ENCODE measurements around the gene ASTL.
A peak's percentile ranks its signal among the peaks of the same experiment; 100 is the strongest.

The ASTL gene

GRCh38 chr2:96105152-96105915 lies 33.0 kb downstream of the ASTL start:
- no peak overlapping the region for H3K23ac ChIP-seq (ENCODE audit: low read length in 2 of 2)
- H2AFZ ChIP-seq (ENCODE audit: low read depth, low read length) = no peak overlapping the region
- H3K9me3 ChIP-seq (ENCODE audit: control insufficient read depth, low read length) = peaks cover 12% of the 10 kb centered on the region
- H2BK15ac ChIP-seq (ENCODE audit: low read depth, poor library complexity, severe bottlenecking) = no peak overlapping the region
- no peak for DNase-seq
- H4K8ac ChIP-seq (ENCODE audit: low read length) = no peak overlapping the region
- no peak overlapping the region for H3K18ac ChIP-seq (ENCODE audit: low read depth in 1 of 2, low read length in 2 of 2)
- H2BK5ac ChIP-seq (ENCODE audit: low read depth, low read length, poor library complexity, severe bottlenecking) = no peak overlapping the region
- no peaks in the 10 kb centered on the region for H3K36me3 ChIP-seq (ENCODE audit: control insufficient read depth in 1 of 2, insufficient read depth in 2 of 2, low read depth in 1 of 2, low read length in 2 of 2)
- no peak overlapping the region for H2BK12ac ChIP-seq (ENCODE audit: low read length in 2 of 2)
- no peak overlapping the region for H3K9ac ChIP-seq (ENCODE audit: low read length)
- no peak overlapping the region for H3K4me3 ChIP-seq (ENCODE audit: insufficient read depth in 1 of 2, low read depth in 1 of 2, low read length in 2 of 2)
- H3K79me1 ChIP-seq (replicated peaks; ENCODE audit: low read length, poor library complexity, severe bottlenecking) = no peaks in the 10 kb centered on the region
- H3K4ac ChIP-seq (ENCODE audit: low read depth in 1 of 2, low read length in 2 of 2) = no peak overlapping the region
- H3K4me1 ChIP-seq (ENCODE audit: control insufficient read depth, insufficient read depth, low read depth, low read length) = peaks cover 10% of the 10 kb centered on the region
- H3K14ac ChIP-seq (ENCODE audit: low read length in 2 of 2) = no peak overlapping the region
- no peak overlapping the region for H2BK120ac ChIP-seq (ENCODE audit: low read depth, low read length)
- no peak overlapping the region for H3K27ac ChIP-seq (ENCODE audit: low read length, poor library complexity, severe bottlenecking)
- no peak overlapping the region for H2AK5ac ChIP-seq (ENCODE audit: low read length, severe bottlenecking)
- peaks cover 38 to 40% of the 10 kb centered on the region in 2 experiments for H3K27me3 ChIP-seq (ENCODE audit: control insufficient read depth in 1 of 2, insufficient read depth in 1 of 2, low read length in 2 of 2)
- 57% methylated on average over 3 of the region's 3 CpGs for WGBS
- H3K4me2 ChIP-seq (ENCODE audit: low read length, poor library complexity, severe bottlenecking) = no peak overlapping the region
- H4K91ac ChIP-seq (ENCODE audit: low read length) = no peak overlapping the region

- WGBS = 88% methylated on average over 6 of the region's 6 CpGs
- no peak overlapping the region for H4K8ac ChIP-seq (ENCODE audit: low read length)
- H3K79me1 ChIP-seq (replicated peaks; ENCODE audit: low read length, poor library complexity, severe bottlenecking) = no peaks in the 10 kb centered on the region
- no peak overlapping the region for H2BK5ac ChIP-seq (ENCODE audit: low read depth, low read length, poor library complexity, severe bottlenecking)
- H2BK15ac ChIP-seq (ENCODE audit: low read depth, poor library complexity, severe bottlenecking) = no peak overlapping the region
- H3K4ac ChIP-seq (ENCODE audit: low read depth in 1 of 2, low read length in 2 of 2) = no peak overlapping the region
- peaks cover 31% of the 10 kb centered on the region in 2 experiments for H3K27me3 ChIP-seq (ENCODE audit: control insufficient read depth in 1 of 2, insufficient read depth in 1 of 2, low read length in 2 of 2)
- no peak overlapping the region for H3K14ac ChIP-seq (ENCODE audit: low read length in 2 of 2)
- no peak overlapping the region for H2AK5ac ChIP-seq (ENCODE audit: low read length, severe bottlenecking)
- H3K36me3 ChIP-seq (ENCODE audit: control insufficient read depth in 1 of 2, insufficient read depth in 2 of 2, low read depth in 1 of 2, low read length in 2 of 2) = no peaks in the 10 kb centered on the region
- H2AFZ ChIP-seq (ENCODE audit: low read depth, low read length) = no peak overlapping the region
- H3K4me2 ChIP-seq (ENCODE audit: low read length, poor library complexity, severe bottlenecking) = no peak overlapping the region
- H3K23ac ChIP-seq (ENCODE audit: low read length in 2 of 2) = no peak overlapping the region
- no peak overlapping the region for H2BK120ac ChIP-seq (ENCODE audit: low read depth, low read length)
- H3K9ac ChIP-seq (ENCODE audit: low read length) = no peak overlapping the region
- peaks cover 10% of the 10 kb centered on the region for H3K4me1 ChIP-seq (ENCODE audit: control insufficient read depth, insufficient read depth, low read depth, low read length)
- H3K18ac ChIP-seq (ENCODE audit: low read depth in 1 of 2, low read length in 2 of 2) = no peak overlapping the region
- no peak overlapping the region for H3K4me3 ChIP-seq (ENCODE audit: insufficient read depth in 1 of 2, low read depth in 1 of 2, low read length in 2 of 2)
- no peak overlapping the region for H2BK12ac ChIP-seq (ENCODE audit: low read length in 2 of 2)
- no peak for DNase-seq
- H3K27ac ChIP-seq (ENCODE audit: low read length, poor library complexity, severe bottlenecking) = no peak overlapping the region
- peaks cover 12% of the 10 kb centered on the region for H3K9me3 ChIP-seq (ENCODE audit: control insufficient read depth, low read length)
- H4K91ac ChIP-seq (ENCODE audit: low read length) = no peak overlapping the region
Measured at GRCh38 chr2:96104487-96104861, 33.8 kb downstream of the ASTL start.

- Histone ChIP-seq H2AK5ac (ENCODE audit: low read length, severe bottlenecking) (no peak overlapping the region), H4K8ac (ENCODE audit: low read length) (no peak overlapping the region), H3K9ac (ENCODE audit: low read length) (no peak overlapping the region), H3K4me1 (ENCODE audit: control insufficient read depth, insufficient read depth, low read depth, low read length) (peaks cover 5% of the 10 kb centered on the region), H3K4ac (ENCODE audit: low read depth in 1 of 2, low read length in 2 of 2) (no peak overlapping the region), H3K9me3 (ENCODE audit: control insufficient read depth, low read length) (peaks cover 12% of the 10 kb centered on the region), H3K4me2 (ENCODE audit: low read length, poor library complexity, severe bottlenecking) (no peak overlapping the region), H3K23ac (ENCODE audit: low read length in 2 of 2) (no peak overlapping the region), H2AFZ (ENCODE audit: low read depth, low read length) (no peak overlapping the region), H2BK15ac (ENCODE audit: low read depth, poor library complexity, severe bottlenecking) (no peak overlapping the region), H3K27ac (ENCODE audit: low read length, poor library complexity, severe bottlenecking) (no peak overlapping the region), H3K18ac (ENCODE audit: low read depth in 1 of 2, low read length in 2 of 2) (no peak overlapping the region), H4K91ac (ENCODE audit: low read length) (no peak overlapping the region), H3K4me3 (ENCODE audit: insufficient read depth in 1 of 2, low read depth in 1 of 2, low read length in 2 of 2) (no peak overlapping the region), H2BK5ac (ENCODE audit: low read depth, low read length, poor library complexity, severe bottlenecking) (no peak overlapping the region), H2BK12ac (ENCODE audit: low read length in 2 of 2) (no peak overlapping the region), H3K36me3 (ENCODE audit: control insufficient read depth in 1 of 2, insufficient read depth in 2 of 2, low read depth in 1 of 2, low read length in 2 of 2) (no peaks in the 10 kb centered on the region), H3K79me1 (replicated peaks; ENCODE audit: low read length, poor library complexity, severe bottlenecking) (no peaks in the 10 kb centered on the region), H3K14ac (ENCODE audit: low read length in 2 of 2) (no peak overlapping the region), H2BK120ac (ENCODE audit: low read depth, low read length) (no peak overlapping the region), H3K27me3 (ENCODE audit: control insufficient read depth in 1 of 2, insufficient read depth in 1 of 2, low read length in 2 of 2) (peaks cover 26 to 29% of the 10 kb centered on the region in 2 experiments)
- no peak for DNase-seq
- WGBS = 40% methylated on average over 6 of the region's 6 CpGs
Measured at GRCh38 chr2:96103761-96104486, 34.4 kb downstream of the ASTL start.

- H2BK120ac ChIP-seq (ENCODE audit: low read depth, low read length) = no peak overlapping the region
- H2BK5ac ChIP-seq (ENCODE audit: low read depth, low read length, poor library complexity, severe bottlenecking) = no peak overlapping the region
- H2AK5ac ChIP-seq (ENCODE audit: low read length, severe bottlenecking) = no peak overlapping the region
- peaks cover 22 to 28% of the 10 kb centered on the region in 2 experiments for H3K27me3 ChIP-seq (ENCODE audit: control insufficient read depth in 1 of 2, insufficient read depth in 1 of 2, low read length in 2 of 2)
- H3K4me2 ChIP-seq (ENCODE audit: low read length, poor library complexity, severe bottlenecking) = no peak overlapping the region
- 91% methylated on average over 8 of the region's 8 CpGs for WGBS
- no peak overlapping the region for H4K8ac ChIP-seq (ENCODE audit: low read length)
- H3K14ac ChIP-seq (ENCODE audit: low read length in 2 of 2) = peak overlapping the region in 1 of 2 experiments; percentile 82
- no peaks in the 10 kb centered on the region for H3K79me1 ChIP-seq (replicated peaks; ENCODE audit: low read length, poor library complexity, severe bottlenecking)
- no peak overlapping the region for H3K27ac ChIP-seq (ENCODE audit: low read length, poor library complexity, severe bottlenecking)
- H3K9ac ChIP-seq (ENCODE audit: low read length) = no peak overlapping the region
- H4K91ac ChIP-seq (ENCODE audit: low read length) = no peak overlapping the region
- DNase-seq = no peak
- peak overlapping the region in 1 of 2 experiments; percentile 59 for H2BK12ac ChIP-seq (ENCODE audit: low read length in 2 of 2)
- no peaks in the 10 kb centered on the region for H3K4me1 ChIP-seq (ENCODE audit: control insufficient read depth, insufficient read depth, low read depth, low read length)
- H3K18ac ChIP-seq (ENCODE audit: low read depth in 1 of 2, low read length in 2 of 2) = no peak overlapping the region
- no peak overlapping the region for H3K4ac ChIP-seq (ENCODE audit: low read depth in 1 of 2, low read length in 2 of 2)
- H3K4me3 ChIP-seq (ENCODE audit: insufficient read depth in 1 of 2, low read depth in 1 of 2, low read length in 2 of 2) = no peak overlapping the region
- no peak overlapping the region for H2AFZ ChIP-seq (ENCODE audit: low read depth, low read length)
- H3K23ac ChIP-seq (ENCODE audit: low read length in 2 of 2) = no peak overlapping the region
- peaks cover 12% of the 10 kb centered on the region for H3K9me3 ChIP-seq (ENCODE audit: control insufficient read depth, low read length)
- H2BK15ac ChIP-seq (ENCODE audit: low read depth, poor library complexity, severe bottlenecking) = no peak overlapping the region
- no peaks in the 10 kb centered on the region for H3K36me3 ChIP-seq (ENCODE audit: control insufficient read depth in 1 of 2, insufficient read depth in 2 of 2, low read depth in 1 of 2, low read length in 2 of 2)
Measured at GRCh38 chr2:96103187-96103601, 35.1 kb downstream of the ASTL start.

All from mesenchymal stem cell (in vitro differentiated cells and primary cell).